ENCODE results near the gene CDK5R2. TPM values are rescaled to one million over a fixed set of nuclear protein-coding genes. Genes with fewer than 3 reads are reported as not detected.

Gene CDK5R2
- total and polyA plus RNA-seq, 12 donors, result 0.13 to 10.4 (median 1.7) TPM; not detected in 3

GRCh38 chr2:218960309-218961165 lies 1.1 kb downstream of the CDK5R2 start:
- H3K27ac ChIP-seq, result peak overlapping the region in 1 of 5 donors; percentile 76
- DNase-seq, result no peak
- H3K9me3 ChIP-seq (replicated peaks in 1 of 3), result no peaks in the 10 kb centered on the region
- TF ChIP-seq, protein P1, sequence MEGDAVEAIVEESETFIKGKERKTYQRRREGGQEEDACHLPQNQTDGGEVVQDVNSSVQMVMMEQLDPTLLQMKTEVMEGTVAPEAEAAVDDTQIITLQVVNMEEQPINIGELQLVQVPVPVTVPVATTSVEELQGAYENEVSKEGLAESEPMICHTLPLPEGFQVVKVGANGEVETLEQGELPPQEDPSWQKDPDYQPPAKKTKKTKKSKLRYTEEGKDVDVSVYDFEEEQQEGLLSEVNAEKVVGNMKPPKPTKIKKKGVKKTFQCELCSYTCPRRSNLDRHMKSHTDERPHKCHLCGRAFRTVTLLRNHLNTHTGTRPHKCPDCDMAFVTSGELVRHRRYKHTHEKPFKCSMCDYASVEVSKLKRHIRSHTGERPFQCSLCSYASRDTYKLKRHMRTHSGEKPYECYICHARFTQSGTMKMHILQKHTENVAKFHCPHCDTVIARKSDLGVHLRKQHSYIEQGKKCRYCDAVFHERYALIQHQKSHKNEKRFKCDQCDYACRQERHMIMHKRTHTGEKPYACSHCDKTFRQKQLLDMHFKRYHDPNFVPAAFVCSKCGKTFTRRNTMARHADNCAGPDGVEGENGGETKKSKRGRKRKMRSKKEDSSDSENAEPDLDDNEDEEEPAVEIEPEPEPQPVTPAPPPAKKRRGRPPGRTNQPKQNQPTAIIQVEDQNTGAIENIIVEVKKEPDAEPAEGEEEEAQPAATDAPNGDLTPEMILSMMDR (IDR thresholded peaks at IDR 0.05), result no peak
- TF ChIP-seq POLR2A (IDR thresholded peaks at IDR 0.05), result no peak
- peaks cover 60% of the 10 kb centered on the region for H3K27me3 ChIP-seq
- peaks cover 0 to 4% of the 10 kb centered on the region in 2 donors for H3K4me1 ChIP-seq (replicated peaks in 1 of 2)
- H3K36me3 ChIP-seq (replicated peaks in 1 of 2), result no peaks in the 10 kb centered on the region
- intact Hi-C loops (cut with DNase I), result no loop called here
- WGBS, 4 donors, result 2 to 8% (median 2%) methylated on average over 7 to 87 of the region's 87 CpGs
- no peak overlapping the region for H3K4me3 ChIP-seq

DNA sequence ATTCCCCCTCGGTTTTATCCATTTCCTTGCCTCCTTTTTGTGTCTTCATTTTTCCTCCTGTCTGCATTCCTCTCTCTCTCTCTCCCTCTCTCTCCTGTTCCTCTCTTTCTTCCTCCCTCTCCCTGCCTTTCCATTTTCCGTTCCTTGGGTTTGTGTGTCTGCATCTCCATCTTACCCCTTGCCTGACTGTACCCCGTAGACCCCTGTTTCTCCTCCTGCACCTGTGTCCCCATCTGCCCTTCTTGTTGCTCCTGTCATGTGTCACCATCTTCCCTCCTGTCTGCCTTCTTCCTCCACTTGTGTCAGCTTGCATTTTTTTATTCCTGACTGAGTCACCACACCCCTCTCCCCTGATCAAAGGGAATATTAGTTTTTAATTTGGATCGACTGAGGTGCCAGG lies 1.8 kb downstream of the CDK5R2 start:
- Histone ChIP-seq H3K36me3 (replicated peaks in 1 of 2) (no peaks in the 10 kb centered on the region), H3K4me3 (no peak overlapping the region), H3K27me3 (peaks cover 60% of the 10 kb centered on the region), H3K9me3 (replicated peaks in 1 of 3) (no peaks in the 10 kb centered on the region), H3K4me1 (replicated peaks in 1 of 2) (peaks cover 0 to 4% of the 10 kb centered on the region in 2 donors), H3K27ac (peak overlapping the region in 1 of 5 donors; percentile 76)
- TF ChIP-seq, protein P1 (IDR thresholded peaks at IDR 0.05), result no peak
- TF ChIP-seq POLR2A (IDR thresholded peaks at IDR 0.05), result no peak
- DNase-seq, result no peak
- intact Hi-C loops (cut with DNase I), result no loop called here
- WGBS, 4 donors, result 4 to 9% (median 6%) methylated on average over 4 of the region's 4 CpGs

GRCh38 chr2:218961651-218962570 lies 2.4 kb downstream of the CDK5R2 start:
- H3K9me3 ChIP-seq (replicated peaks in 1 of 3), result no peaks in the 10 kb centered on the region
- no peaks in the 10 kb centered on the region for H3K36me3 ChIP-seq (replicated peaks in 1 of 2)
- TF ChIP-seq, protein P1 (IDR thresholded peaks at IDR 0.05), result no peak
- no peak for TF ChIP-seq POLR2A (IDR thresholded peaks at IDR 0.05)
- H3K4me1 ChIP-seq (replicated peaks in 1 of 2), result peaks cover 0 to 4% of the 10 kb centered on the region in 2 donors
- no peak overlapping the region for H3K4me3 ChIP-seq
- DNase-seq, result peak in 2 of 7 donors; percentile 32 to 59
- H3K27ac ChIP-seq, result peak overlapping the region in 1 of 5 donors; percentile 76
- intact Hi-C loops (cut with DNase I), result no loop called here
- WGBS, 4 donors, result 9 to 17% (median 13%) methylated on average over 25 to 34 of the region's 34 CpGs
- peaks cover 60% of the 10 kb centered on the region for H3K27me3 ChIP-seq
